HG02938 (cell line): Measurements from ENCODE around the gene FOXP2.
"Not testable (repeated sequence)": the region's sequence is repeated elsewhere in the genome, so short reads cannot be mapped to it uniquely, and the experiment has no call there.

Source experiments
- ATAC-seq: cut with Tn5 transposase; IDR thresholded peaks from one replicate; pipeline ENCODE4 v1.9.1; 2021; ENCODE audit warnings: mild to moderate bottlenecking, moderate library complexity; ENCODE audit not compliant: unreplicated experiment

FOXP2 gene

GRCh38 chr7:114575098-114575497, 160.5 kb downstream of the FOXP2 start:
- ATAC-seq, result no peak

GRCh38 chr7:114580963-114581362, 166.3 kb downstream of the FOXP2 start:
- not testable (repeated sequence) for ATAC-seq

GRCh38 chr7:114588506-114588905, 173.9 kb downstream of the FOXP2 start:
- no peak for ATAC-seq

GRCh38 chr7:114589436-114589835, 174.8 kb downstream of the FOXP2 start:
- no peak for ATAC-seq

GRCh38 chr7:114590298-114590697, 175.7 kb downstream of the FOXP2 start:
- no peak for ATAC-seq

- no peak for ATAC-seq
Measured at GRCh38 chr7:114598946-114599345, 184.3 kb downstream of the FOXP2 start.

- ATAC-seq, result no peak
Measured at GRCh38 chr7:114606100-114606499, 191.5 kb downstream of the FOXP2 start.

GRCh38 chr7:114608822-114609221, 194.2 kb downstream of the FOXP2 start:
- ATAC-seq, result not testable (repeated sequence)

- no peak for ATAC-seq
Measured at GRCh38 chr7:114620208-114620607, 205.6 kb downstream of the FOXP2 start.

DNA sequence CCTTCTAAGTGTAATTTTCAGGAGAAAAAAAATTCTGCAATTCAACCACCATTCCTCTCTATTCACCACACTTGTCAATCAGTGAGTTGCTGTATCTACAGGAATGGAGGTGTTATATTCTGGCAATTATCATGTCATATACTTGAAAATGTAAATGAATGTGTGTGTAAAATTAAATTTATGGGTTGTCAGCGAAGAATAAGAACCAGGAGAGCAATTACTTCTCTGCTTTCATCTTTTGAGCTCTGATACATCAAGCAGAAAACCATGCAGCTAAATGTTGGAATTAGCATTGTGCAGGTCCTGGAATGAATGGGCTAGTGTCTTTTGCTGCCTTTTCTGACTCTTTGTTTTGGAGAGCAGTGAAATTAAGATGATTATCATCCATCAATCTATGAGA, 207.6 kb downstream of the FOXP2 start:
- no peak for ATAC-seq

GRCh38 chr7:114623146-114623545, 208.5 kb downstream of the FOXP2 start:
- ATAC-seq, result no peak

- ATAC-seq, result no peak
Measured at GRCh38 chr7:114627231-114627630, 212.6 kb downstream of the FOXP2 start.

DNA sequence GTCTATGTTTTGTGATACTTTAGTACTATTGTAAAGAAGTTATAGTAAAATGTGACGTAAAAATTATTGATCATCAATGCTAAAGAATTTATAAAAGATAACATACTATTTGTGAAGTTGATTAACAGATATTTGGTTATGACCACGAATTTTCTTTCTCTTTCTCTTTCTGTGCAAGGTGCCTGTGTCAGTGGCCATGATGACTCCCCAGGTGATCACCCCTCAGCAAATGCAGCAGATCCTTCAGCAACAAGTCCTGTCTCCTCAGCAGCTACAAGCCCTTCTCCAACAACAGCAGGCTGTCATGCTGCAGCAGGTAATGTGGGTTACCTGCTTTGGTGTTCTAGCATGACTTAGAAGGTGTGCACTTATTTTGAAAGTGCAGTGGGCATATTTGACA, 213.7 kb downstream of the FOXP2 start:
- no peak for ATAC-seq

DNA sequence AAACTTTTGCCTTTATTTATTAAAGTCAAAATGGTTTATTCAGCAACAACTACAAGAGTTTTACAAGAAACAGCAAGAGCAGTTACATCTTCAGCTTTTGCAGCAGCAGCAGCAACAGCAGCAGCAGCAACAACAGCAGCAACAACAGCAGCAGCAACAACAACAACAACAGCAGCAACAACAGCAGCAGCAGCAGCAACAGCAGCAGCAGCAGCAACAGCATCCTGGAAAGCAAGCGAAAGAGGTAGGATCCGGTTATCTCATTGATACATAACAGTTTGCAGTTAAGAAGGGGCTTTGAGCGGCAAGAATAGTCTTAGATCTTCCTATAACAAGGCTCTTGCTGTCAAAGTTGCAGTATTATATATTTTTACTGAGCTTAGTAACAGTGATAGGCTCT, 215.1 kb downstream of the FOXP2 start:
- ATAC-seq, result no peak

- no peak for ATAC-seq
Measured at GRCh38 chr7:114630201-114630990, 215.8 kb downstream of the FOXP2 start.

- ATAC-seq, result no peak
Measured at GRCh38 chr7:114631249-114631822, 216.7 kb downstream of the FOXP2 start.

- no peak for ATAC-seq
Measured at GRCh38 chr7:114639451-114639850, 224.8 kb downstream of the FOXP2 start.

DNA sequence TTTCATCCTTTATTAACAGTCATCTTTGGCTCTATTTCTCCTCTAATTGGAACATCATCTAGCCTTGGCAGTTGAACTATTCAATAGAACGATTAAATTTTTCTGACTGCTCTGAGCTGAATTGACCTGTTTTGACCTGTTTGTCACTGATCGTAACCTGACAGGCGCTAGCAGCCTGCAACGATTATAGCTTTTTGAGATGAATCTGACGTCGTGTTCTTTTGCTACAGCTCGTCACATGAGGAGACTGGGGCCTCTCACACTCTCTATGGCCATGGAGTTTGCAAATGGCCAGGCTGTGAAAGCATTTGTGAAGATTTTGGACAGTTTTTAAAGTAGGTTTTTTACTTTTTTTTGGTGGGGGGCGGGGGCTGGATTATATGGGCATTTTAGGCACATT, 229.8 kb downstream of the FOXP2 start:
- no peak for ATAC-seq

GRCh38 chr7:114645451-114645850, 230.8 kb downstream of the FOXP2 start:
- no peak for ATAC-seq

- no peak for ATAC-seq
Measured at GRCh38 chr7:114647518-114647917, 232.9 kb downstream of the FOXP2 start.

DNA sequence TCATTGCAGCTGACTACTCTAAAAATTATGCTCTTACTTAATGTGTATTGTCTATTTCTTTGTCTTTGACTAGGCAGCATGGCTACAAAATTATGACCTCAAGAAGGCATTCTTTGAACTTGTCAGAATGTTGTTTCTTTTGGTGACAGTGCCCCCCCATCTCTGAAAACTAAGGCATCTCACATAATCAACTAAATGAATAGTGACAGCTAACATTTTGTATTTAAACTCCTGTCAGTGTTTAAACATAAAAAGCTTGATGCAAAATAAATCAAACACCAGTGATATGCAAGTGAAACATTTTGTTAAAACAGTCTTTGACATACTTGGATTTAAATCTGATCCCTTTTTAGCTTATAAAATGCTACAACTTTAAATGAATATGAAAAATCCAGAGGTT, 233.5 kb downstream of the FOXP2 start:
- ATAC-seq, result no peak

GRCh38 chr7:114648680-114649079, 234.1 kb downstream of the FOXP2 start:
- ATAC-seq, result no peak

DNA sequence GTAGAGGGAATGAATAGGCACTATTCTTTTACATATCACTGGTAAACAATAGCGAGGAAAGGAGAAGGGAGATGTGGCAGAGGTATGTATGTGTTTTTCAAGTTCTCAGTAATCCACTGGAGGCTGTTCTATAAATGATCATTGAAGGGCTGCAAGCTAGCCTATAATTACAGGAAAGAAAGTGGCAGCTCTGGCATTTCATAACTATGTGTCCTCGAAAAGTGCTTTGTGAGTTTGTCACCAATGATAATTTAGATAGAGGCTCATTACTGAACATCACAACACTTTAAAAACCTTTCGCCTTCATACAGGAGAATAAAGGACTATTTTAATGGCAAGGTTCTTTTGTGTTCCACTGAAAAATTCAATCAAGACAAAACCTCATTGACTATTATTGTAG, 235.1 kb downstream of the FOXP2 start:
- no peak for ATAC-seq
